Endothelial cell (in vitro differentiated cells): ENCODE data around the gene CARD10. TPM values are rescaled to one million over a fixed set of nuclear protein-coding genes. Genes with fewer than 3 reads are reported as not detected.

Experiments used
- DNase-seq: peaks from one replicate; pipeline ENCODE4 v3.0.0; 2021; ENCODE audit warnings: low spot score
- H3K27ac Mint-ChIP-seq: one replicate; pipeline ENCODE4 v1.8.0; 2021; ENCODE audit warnings: mixed read lengths, inconsistent platforms; ENCODE audit not compliant: unreplicated experiment
- H3K27me3 Mint-ChIP-seq: one replicate; pipeline ENCODE4 v1.8.0; 2021; ENCODE audit warnings: mild to moderate bottlenecking, moderate library complexity, mixed read lengths, inconsistent platforms; ENCODE audit not compliant: unreplicated experiment
- H3K36me3 Mint-ChIP-seq: one replicate; pipeline ENCODE4 v1.8.0; 2021; ENCODE audit warnings: mild to moderate bottlenecking, low read depth, mixed read lengths, inconsistent platforms; ENCODE audit not compliant: unreplicated experiment
- H3K4me1 Mint-ChIP-seq: one replicate; pipeline ENCODE4 v1.8.0; 2021; ENCODE audit warnings: mild to moderate bottlenecking, mixed read lengths, inconsistent platforms; ENCODE audit not compliant: unreplicated experiment
- H3K4me3 Mint-ChIP-seq: one replicate; pipeline ENCODE4 v1.8.0; 2021; ENCODE audit warnings: mild to moderate bottlenecking, mixed read lengths, inconsistent platforms; ENCODE audit not compliant: unreplicated experiment
- H3K9me3 Mint-ChIP-seq: one replicate; pipeline ENCODE4 v1.8.0; 2021; ENCODE audit warnings: mixed read lengths, inconsistent platforms; ENCODE audit not compliant: unreplicated experiment
- total RNA-seq: library from RNA; stranded (reverse); fragmentation: NEBNext Ultra II Directional; extraction: Animal tissue kit (Norgen Biotek cat#: 25700); gene quantifications from one replicate; pipeline ENCODE4 v1.2.1, GENCODE V29; 2021; ENCODE audit not compliant: unreplicated experiment
- TF ChIP-seq, protein P1 (sequence below): fragments of 200-600 bp; sonication (generic); IDR thresholded peaks from one replicate; pipeline ENCODE4 v1.5.0; 2021; ENCODE audit warnings: antibody characterized with exemption; ENCODE audit not compliant: unreplicated experiment

Gene CARD10
- total RNA-seq, 1 donor from 2014 or later: 26.0 TPM

DNA sequence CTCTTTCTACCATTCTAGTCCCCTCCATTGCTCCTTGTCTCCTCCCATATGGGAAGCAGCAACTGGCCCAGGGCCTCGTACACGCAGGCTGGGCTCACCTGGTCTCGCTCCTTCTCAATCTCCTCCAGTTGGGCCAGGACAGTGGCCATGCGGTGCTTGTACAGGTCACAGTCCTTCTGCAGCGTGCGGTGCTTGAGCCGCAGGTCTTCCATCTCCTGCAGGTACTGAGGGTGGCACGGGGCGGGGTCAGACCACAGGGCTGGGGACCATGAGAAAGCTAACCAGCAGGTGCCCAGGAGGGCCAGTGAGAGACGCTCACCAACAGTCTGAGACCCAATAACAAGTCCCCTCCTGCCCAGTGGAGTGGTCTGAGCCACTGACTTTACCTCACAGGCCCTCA is 11.5 kb downstream of the CARD10 start:
- H3K36me3 Mint-ChIP-seq: peaks cover 22% of the 10 kb centered on the region
- no peak overlapping the region for H3K27ac Mint-ChIP-seq
- H3K4me1 Mint-ChIP-seq: peaks cover 19% of the 10 kb centered on the region
- H3K27me3 Mint-ChIP-seq: peaks cover 8% of the 10 kb centered on the region
- no peaks in the 10 kb centered on the region for H3K9me3 Mint-ChIP-seq
- no peak for DNase-seq
- H3K4me3 Mint-ChIP-seq: peak overlapping the region; percentile 11
- TF ChIP-seq, protein P1, sequence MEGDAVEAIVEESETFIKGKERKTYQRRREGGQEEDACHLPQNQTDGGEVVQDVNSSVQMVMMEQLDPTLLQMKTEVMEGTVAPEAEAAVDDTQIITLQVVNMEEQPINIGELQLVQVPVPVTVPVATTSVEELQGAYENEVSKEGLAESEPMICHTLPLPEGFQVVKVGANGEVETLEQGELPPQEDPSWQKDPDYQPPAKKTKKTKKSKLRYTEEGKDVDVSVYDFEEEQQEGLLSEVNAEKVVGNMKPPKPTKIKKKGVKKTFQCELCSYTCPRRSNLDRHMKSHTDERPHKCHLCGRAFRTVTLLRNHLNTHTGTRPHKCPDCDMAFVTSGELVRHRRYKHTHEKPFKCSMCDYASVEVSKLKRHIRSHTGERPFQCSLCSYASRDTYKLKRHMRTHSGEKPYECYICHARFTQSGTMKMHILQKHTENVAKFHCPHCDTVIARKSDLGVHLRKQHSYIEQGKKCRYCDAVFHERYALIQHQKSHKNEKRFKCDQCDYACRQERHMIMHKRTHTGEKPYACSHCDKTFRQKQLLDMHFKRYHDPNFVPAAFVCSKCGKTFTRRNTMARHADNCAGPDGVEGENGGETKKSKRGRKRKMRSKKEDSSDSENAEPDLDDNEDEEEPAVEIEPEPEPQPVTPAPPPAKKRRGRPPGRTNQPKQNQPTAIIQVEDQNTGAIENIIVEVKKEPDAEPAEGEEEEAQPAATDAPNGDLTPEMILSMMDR: no peak

DNA sequence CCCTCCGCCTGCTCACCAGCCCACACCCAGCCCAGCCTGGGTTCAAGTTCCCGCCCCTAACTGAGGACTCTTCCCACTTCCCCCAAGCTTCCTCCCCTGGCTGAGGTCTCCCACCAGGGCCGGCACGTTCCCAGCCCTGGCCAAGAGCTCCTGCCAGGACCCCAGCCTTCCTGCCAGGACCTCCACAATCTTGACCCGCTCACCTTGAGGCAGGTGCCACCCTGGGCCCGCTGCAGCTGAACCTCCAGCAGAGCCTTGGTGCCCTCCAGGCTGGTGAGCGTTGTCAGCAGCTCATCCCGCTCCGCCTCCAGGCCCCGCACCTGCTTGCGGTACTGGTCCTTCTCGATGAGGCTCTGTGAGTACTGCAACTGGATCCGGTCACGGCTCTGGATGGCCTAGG is 13.2 kb downstream of the CARD10 start:
- Mint-ChIP-seq H3K4me1 (peaks cover 26% of the 10 kb centered on the region), H3K27ac (no peak overlapping the region), H3K9me3 (no peaks in the 10 kb centered on the region), H3K27me3 (peaks cover 12% of the 10 kb centered on the region), H3K36me3 (peaks cover 18% of the 10 kb centered on the region), H3K4me3 (no peak overlapping the region)
- DNase-seq: no peak
- TF ChIP-seq, protein P1: no peak

DNA sequence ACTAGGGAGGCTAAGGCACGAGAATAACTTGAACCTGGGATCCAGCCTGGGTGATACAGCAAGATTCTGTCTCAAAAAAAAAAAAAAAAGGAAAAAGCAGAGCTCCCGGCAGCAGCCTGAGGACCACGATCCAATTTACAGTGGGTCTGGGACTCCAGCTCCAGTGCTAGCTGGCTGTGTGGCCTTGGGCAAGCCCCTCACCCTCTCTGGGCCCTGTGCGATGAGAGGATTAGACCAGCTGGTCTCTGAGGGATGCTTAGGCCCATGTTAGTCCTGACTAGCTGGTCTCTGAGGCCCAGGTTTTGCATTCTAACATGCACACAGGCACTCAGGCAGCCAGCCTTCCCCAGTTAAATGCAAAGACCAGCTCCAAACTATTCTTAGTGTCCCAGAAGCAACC is 13.7 kb downstream of the CARD10 start:
- Mint-ChIP-seq H3K9me3 (no peaks in the 10 kb centered on the region), H3K4me1 (peaks cover 31% of the 10 kb centered on the region), H3K27me3 (peaks cover 12% of the 10 kb centered on the region), H3K4me3 (no peak overlapping the region), H3K36me3 (peaks cover 18% of the 10 kb centered on the region), H3K27ac (no peak overlapping the region)
- no peak for DNase-seq
- TF ChIP-seq, protein P1: no peak

DNA sequence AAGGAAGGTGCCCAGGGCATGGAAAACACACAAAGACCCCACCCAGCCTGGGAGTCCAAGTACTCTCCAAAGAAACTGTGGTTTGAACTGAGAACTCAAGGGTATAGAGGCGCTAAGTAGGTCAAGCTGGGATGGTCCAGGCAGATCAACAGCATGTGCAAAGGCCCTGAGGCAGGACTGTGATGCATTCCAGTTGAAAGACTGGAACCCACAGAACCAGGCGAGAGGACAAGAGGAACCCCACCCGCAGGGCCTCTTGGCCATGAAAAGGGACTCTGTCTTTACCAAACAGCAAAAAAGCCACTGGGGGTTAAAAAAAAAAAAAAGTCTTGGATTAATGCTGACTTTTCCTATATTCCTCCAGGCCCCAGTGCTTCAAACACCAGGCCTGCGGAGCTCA is 14.3 kb downstream of the CARD10 start:
- Mint-ChIP-seq H3K4me1 (peaks cover 30% of the 10 kb centered on the region), H3K36me3 (peaks cover 18% of the 10 kb centered on the region)
- TF ChIP-seq, protein P1: no peak

DNA sequence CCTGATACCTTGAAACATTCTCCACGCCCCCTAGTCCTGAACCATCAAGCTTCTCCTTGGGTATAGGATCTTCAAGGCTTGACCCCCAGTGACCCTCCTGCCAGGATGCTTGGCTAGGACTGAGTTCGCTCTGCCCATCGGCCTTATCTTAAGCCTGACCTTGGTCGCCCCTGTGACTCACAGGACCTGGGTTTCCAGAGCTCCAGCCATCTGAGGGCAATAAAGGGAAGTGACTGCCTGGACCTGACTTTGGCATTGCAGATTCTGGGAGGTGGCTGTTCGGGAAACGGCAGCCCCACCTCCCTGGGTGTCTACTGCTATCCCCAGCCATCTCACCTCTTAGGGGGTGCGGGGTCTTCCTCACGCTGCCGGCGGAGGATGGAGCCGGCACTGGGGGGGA is 15.4 kb downstream of the CARD10 start:
- peak overlapping the region; percentile 37 for H3K4me3 Mint-ChIP-seq
- TF ChIP-seq, protein P1: no peak
- no peaks in the 10 kb centered on the region for H3K9me3 Mint-ChIP-seq
- H3K36me3 Mint-ChIP-seq: peaks cover 18% of the 10 kb centered on the region
- no peak overlapping the region for H3K27ac Mint-ChIP-seq
- H3K4me1 Mint-ChIP-seq: peaks cover 25% of the 10 kb centered on the region
- no peak for DNase-seq
- peaks cover 12% of the 10 kb centered on the region for H3K27me3 Mint-ChIP-seq

More for the DNA sequence above, 14.3 kb downstream of the CARD10 start:
- no peak for DNase-seq
- Mint-ChIP-seq H3K9me3 (no peaks in the 10 kb centered on the region), H3K27ac (no peak overlapping the region), H3K27me3 (peaks cover 12% of the 10 kb centered on the region), H3K4me3 (no peak overlapping the region)
